ENCODE data around the gene TMEM74B. TPM values are rescaled to one million over a fixed set of nuclear protein-coding genes. Genes with fewer than 3 reads are reported as not detected.

TMEM74B gene
- total and polyA plus RNA-seq, 7 experiments from 2014 or later: 0.18 to 0.60 (median 0.31) TPM; not detected in 3

Other genes with a start within 250 kb of the TMEM74B start
- under 1 TPM in 4 of 5 experiments, not detected in 1; 0.19 to 0.40 (median 0.23) TPM for gene RSPO4, start 182.7 kb downstream of the TMEM74B start, total RNA-seq
- not detected for gene RSPO4, start 182.7 kb downstream of the TMEM74B start, polyA plus RNA-seq
- gene PSMF1, start 66.4 kb downstream of the TMEM74B start, total RNA-seq: 100 to 1,000 TPM in 4 of 5 experiments, 10 to 100 TPM in 1; 88.7 to 157 (median 114) TPM
- 100 to 1,000 TPM; 127 to 140 TPM for gene PSMF1, start 66.4 kb downstream of the TMEM74B start, polyA plus RNA-seq
- under 1 TPM in 1 of 5 experiments, not detected in 4; 0.22 TPM for gene C20orf202, start 18.5 kb upstream of the TMEM74B start, total RNA-seq
- under 1 TPM in 1 of 2 donors, not detected in 1; 0.22 TPM for gene C20orf202, start 18.5 kb upstream of the TMEM74B start, polyA plus RNA-seq
- under 1 TPM in 3 of 5 experiments, not detected in 2; 0.58 to 0.81 (median 0.64) TPM for gene RAD21L1, start 41.1 kb upstream of the TMEM74B start, total RNA-seq
- under 1 TPM in 1 of 2 donors, not detected in 1; 0.48 TPM for gene RAD21L1, start 41.1 kb upstream of the TMEM74B start, polyA plus RNA-seq
- 10 to 100 TPM in 4 of 5 experiments, 1 to 10 TPM in 1; 7.3 to 43.4 (median 22.5) TPM for gene SNPH, start 81.3 kb upstream of the TMEM74B start, total RNA-seq
- gene SNPH, start 81.3 kb upstream of the TMEM74B start, polyA plus RNA-seq: 10 to 100 TPM in 1 of 2 donors, 1 to 10 TPM in 1; 6.0 to 16.7 TPM
- gene SDCBP2, start 144.2 kb upstream of the TMEM74B start, total RNA-seq: 1 to 10 TPM; 1.0 to 3.6 (median 1.4) TPM
- gene SDCBP2, start 144.2 kb upstream of the TMEM74B start, polyA plus RNA-seq: 1 to 10 TPM; 1.3 to 1.9 TPM
- gene FKBP1A, start 208.1 kb upstream of the TMEM74B start, total RNA-seq: 100 to 1,000 TPM in 2 of 5 experiments, 10 to 100 TPM in 3; 74.5 to 253 (median 93.1) TPM
- gene FKBP1A, start 208.1 kb upstream of the TMEM74B start, polyA plus RNA-seq: 10 to 100 TPM; 46.5 to 46.7 TPM

Measured in naive thymus-derived CD4-positive, alpha-beta T cell (primary cell).